ENCODE data around the gene DMXL1.

DNA sequence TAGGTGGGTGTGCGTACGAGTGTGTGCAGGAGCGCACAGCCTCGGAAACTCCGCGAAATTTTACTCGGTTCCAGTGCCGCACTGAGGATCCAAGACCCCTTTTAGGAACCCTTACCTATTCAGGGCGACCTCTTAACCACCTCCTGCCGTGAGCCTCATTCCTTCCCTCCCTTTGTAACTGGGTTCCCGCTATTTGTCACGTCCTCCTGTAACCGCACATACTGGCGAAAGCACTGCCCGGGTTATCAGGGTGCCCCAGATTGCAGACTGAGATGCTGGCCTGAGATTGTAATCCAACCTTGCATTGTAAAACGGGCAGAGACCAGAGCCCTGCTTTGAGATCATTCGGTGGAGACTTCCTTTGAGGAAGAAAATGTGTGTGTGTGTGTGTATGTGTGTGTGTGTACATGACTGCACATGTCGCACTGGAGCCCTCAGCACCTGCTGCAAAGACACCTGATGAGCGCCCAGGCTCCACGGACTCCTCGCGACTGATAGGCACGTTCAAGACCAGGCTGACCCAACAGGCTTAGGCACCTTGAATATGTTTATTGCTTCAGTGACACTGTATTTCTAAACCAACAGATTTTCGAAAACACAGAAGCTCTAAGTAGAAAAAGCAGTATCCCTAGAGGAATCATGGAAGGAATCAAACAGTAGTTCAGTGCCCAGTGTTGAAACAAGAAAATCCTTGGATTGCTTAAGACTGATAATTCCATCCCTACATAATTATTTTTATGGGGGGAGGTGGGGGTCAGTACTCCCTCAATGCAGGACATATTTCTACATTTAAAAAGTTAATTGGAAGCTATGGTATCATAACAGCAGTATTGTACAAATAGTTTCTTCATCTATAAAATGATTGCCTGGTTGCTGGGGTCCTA, 198.4 kb downstream of the DMXL1 start:
- TF ChIP-seq EP300 (IDR thresholded peaks at IDR 0.05) = no peak
- TF ChIP-seq POLR2A (IDR thresholded peaks at IDR 0.05) = no peak
- TF ChIP-seq CTCF (IDR thresholded peaks at IDR 0.05) = no peak
- no peak for TF ChIP-seq POLR2AphosphoS5 (IDR thresholded peaks at IDR 0.05)

All from gastroesophageal sphincter (tissue), 3 donors.